ENCODE measurements around the gene FOXO3B.
"Not testable (repeated sequence)": the region's sequence is repeated elsewhere in the genome, so short reads cannot be mapped to it uniquely, and the experiment has no call there.

- TF ChIP-seq CTCF (conservative IDR thresholded peaks at IDR 0.05; ENCODE audit: low read depth in 2 of 2); REST (IDR thresholded peaks at IDR 0.05; ENCODE audit: unreplicated experiment); CREB1 (CRISPR knock-in tag; IDR thresholded peaks at IDR 0.05; ENCODE audit: low read depth); EZH2 (IDR thresholded peaks at IDR 0.05; ENCODE audit: low read depth, unreplicated experiment); POLR2AphosphoS5 (IDR thresholded peaks at IDR 0.05; ENCODE audit: low read depth): not testable (repeated sequence)
Observed at GRCh38 chr17:18719428-18720110, 37.5 kb upstream of the FOXO3B start.

All from GM23338 (cell line).